ENCODE data around the gene THBS1. TPM values are rescaled to one million over a fixed set of nuclear protein-coding genes. Genes with fewer than 3 reads are reported as not detected.

The THBS1 gene
- total RNA-seq, result 37.5 TPM
- long read RNA-seq, full-length matches to known transcripts, result 6 of 36 reads
- long read RNA-seq, partial matches to known transcripts, result 27 of 36 reads
- long read RNA-seq, other reads (novel, unspliced or antisense), result 3 of 36 reads

GRCh38 chr15:39580485-39581241, at the start of gene THBS1:
TSS of gene THBS1 (plus strand) at chr15:39581079. CDS start at chr15:39581858, 779 bp downstream.
- peak; percentile 74 for ATAC-seq (ENCODE audit: poor library complexity)

DNA sequence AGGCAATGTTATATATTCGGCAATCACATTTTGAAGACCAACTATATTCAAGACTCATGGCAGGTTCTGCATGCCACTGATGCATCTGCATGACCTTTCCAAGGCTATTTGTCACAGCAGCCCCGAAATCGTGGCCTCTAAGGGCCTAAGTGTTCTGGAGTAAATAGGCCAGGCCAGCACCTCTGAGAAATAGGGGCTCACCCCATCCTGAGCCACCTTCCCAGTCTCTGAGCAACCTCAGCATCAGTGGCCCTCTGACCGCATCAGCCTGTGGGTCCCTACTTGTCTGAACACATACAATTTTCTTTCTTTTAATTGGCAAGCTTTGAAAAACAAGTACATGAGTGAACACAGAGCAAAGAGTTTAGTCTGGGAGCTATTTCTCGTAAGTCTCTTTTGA, 45.9 kb upstream of the THBS1 start:
- DNase-seq (no peak), ATAC-seq (ENCODE audit: poor library complexity) (no peak)
- intact Hi-C loops (cut with DNase I), result no loop called here

More at GRCh38 chr15:39580485-39581241, at the start of gene THBS1:
- peak; percentile 88 for DNase-seq
- intact Hi-C loops (cut with DNase I), result loop anchor here (2.0 to 10.0 kb wide), 5 partner anchors 174 to 766 kb away; no protein-coding TSS in a partner anchor

DNA sequence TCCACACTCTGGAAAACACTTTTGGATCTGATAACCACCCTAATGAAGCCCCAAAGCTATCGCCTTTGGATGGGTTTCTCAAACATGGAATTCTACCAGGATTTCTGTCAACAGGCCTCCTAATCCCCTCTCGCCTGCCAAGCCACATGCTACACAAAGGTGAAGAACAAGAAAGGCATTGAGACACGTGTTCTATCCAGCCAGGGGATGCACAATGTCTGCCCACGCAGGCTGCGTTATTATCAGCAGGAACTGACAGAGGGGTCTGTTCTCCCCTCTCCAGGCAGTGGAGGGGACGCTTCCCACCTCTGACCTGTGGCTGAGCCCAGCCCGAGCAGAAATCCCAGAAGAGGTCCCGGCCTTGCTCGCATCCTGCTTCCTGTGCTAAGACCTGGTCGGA, 45.4 kb upstream of the THBS1 start:
- intact Hi-C loops (cut with DNase I), result no loop called here
- ATAC-seq (ENCODE audit: poor library complexity) (no peak), DNase-seq (no peak)

DNA sequence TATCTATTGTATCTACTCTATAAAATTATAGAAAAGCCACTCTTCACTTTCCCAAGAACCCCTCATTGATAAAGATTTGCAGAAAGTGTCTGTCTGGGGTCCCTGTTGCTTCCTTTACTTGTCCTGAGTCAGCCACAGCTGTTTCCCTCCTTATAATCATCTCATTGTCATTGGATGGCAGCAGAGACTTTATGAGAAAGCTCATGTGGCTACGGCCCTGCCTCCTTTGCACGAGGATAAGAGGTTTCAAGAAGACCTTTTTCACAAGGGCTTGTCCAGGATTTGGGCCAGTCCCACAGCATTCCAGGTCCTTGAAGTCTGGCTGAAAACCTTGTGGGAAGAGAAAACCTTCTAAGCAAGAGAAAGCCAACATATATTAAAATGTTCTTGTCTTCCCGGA, 41.9 kb upstream of the THBS1 start:
- intact Hi-C loops (cut with DNase I), result no loop called here
- ATAC-seq (ENCODE audit: poor library complexity), result no peak
- DNase-seq, result no peak

- intact Hi-C loops (cut with DNase I), result no loop called here
- DNase-seq (no peak), ATAC-seq (ENCODE audit: poor library complexity) (no peak)
Observed at GRCh38 chr15:39539466-39539865, 41.4 kb upstream of the THBS1 start.

DNA sequence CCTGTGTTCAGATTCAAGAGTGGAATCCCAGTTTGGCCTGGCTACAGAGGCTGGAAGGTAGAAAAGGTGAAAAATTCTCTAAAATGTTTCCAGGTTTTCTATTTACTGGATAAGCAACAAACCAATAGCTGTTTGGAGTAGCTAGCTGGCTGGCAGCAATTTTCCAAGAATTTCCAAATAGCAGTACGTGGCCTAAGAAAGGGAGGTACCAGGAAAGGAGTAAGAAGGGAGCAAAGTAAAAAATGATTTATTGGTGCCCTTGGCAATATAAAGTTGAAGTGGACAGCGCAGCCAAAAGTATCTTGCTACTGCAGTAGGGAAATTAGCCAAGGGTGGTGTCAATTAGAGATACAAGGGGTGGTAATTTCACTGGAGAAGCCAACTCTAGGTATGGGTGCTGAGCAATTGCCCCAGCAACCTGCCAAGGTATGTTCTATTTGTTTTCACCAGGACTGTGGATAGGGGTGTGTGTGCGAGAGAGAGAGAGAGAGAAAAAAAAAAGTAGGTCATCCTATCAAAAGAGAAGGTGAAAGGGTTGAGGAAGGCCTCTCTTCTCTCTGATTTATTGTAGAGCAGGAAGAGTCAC, 40.8 kb upstream of the THBS1 start:
- ATAC-seq (ENCODE audit: poor library complexity) (no peak), DNase-seq (no peak)
- intact Hi-C loops (cut with DNase I), result no loop called here

GRCh38 chr15:39542385-39543065, 38.4 kb upstream of the THBS1 start:
- ATAC-seq (ENCODE audit: poor library complexity), result no peak
- no peak for DNase-seq
- intact Hi-C loops (cut with DNase I), result no loop called here

DNA sequence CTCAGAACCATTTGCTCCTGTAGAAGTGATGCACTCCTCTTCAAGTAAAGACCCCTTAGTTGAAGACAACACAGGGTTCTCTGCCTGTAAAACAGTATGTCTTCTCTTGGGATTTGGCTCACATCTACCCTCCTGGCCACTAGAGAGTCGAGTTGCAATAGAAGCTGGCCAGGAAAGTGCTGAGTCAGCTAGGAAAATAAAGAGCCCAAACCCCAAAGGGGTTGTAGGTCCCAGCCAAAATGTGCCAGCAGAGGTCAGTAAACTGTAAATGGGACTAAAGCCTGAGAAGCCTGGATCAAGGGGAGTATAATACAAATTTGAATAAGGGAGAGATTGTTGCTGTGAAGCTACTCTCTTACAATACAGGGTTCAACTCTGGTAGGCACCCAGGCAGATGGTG, 37.2 kb upstream of the THBS1 start:
- no peak for ATAC-seq (ENCODE audit: poor library complexity)
- intact Hi-C loops (cut with DNase I), result no loop called here
- DNase-seq, result no peak

DNA sequence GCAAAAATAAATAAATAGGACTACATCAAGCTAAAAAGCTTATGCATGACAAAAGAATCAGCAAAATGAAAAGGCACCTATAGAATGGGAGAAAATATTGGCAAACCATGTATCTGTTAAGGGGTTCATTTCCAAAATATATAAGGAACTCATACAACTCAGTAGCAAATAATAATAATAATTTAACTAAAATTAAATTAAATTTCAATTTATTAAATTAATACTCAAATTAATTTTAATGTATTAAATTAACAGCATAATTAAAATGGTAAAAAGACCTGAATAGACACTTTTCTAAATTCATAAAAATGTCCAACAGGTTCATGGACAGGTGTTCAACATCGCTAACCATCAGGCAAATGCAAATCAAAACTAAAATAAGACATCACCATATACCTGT, 34.0 kb upstream of the THBS1 start:
- ATAC-seq (ENCODE audit: poor library complexity), result no peak
- no peak for DNase-seq
- intact Hi-C loops (cut with DNase I), result no loop called here

DNA sequence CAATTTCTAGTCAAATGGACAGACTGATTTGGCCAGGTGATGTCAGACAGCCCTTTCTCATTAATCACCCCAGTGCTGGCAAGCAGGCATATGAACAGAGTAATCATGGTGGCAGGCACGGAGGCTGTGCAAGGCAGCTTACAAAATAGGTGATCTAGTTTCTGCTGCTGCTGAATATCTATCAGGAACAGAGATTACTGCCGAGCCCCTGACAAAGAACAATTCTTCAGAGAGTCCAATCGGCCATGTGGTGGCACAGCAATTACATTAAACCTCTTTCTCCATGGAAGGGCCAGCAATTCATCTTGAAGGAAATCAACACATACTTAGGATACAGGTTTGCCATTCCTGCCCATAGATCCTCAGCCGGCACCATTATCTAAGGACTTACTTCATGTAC, 32.3 kb upstream of the THBS1 start:
- no peak for DNase-seq
- intact Hi-C loops (cut with DNase I), result no loop called here
- ATAC-seq (ENCODE audit: poor library complexity), result no peak

- intact Hi-C loops (cut with DNase I), result no loop called here
- ATAC-seq (ENCODE audit: poor library complexity) (peak; percentile 89), DNase-seq (peak; percentile 72)
Observed at GRCh38 chr15:39549912-39550311, 31.0 kb upstream of the THBS1 start.

DNA sequence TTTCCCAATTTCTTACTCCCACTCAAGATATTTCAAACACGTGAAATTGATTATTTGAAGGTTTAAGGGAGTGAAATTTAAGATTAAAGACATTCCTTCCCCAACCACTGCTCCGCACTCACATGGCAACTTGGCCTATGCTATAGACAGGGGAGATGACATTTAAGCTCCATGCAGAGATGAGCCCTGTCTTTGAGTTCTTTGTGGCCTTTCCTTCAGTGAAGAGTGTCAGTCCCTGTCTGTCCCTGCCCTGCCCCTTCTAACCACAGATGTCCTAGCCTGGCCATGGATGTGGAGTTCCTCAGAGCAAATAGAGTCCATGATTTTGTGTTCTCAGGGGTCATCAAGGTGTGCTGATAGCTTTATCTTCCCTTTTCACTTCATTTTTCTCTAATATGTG, 29.4 kb upstream of the THBS1 start:
- intact Hi-C loops (cut with DNase I), result no loop called here
- ATAC-seq (ENCODE audit: poor library complexity), result no peak
- no peak for DNase-seq

GRCh38 chr15:39552556-39552955, 28.3 kb upstream of the THBS1 start:
- intact Hi-C loops (cut with DNase I), result no loop called here
- DNase-seq (no peak), ATAC-seq (ENCODE audit: poor library complexity) (no peak)

GRCh38 chr15:39553947-39554693, 26.8 kb upstream of the THBS1 start:
- DNase-seq, result no peak
- ATAC-seq (ENCODE audit: poor library complexity), result peak; percentile 44
- intact Hi-C loops (cut with DNase I), result no loop called here

DNA sequence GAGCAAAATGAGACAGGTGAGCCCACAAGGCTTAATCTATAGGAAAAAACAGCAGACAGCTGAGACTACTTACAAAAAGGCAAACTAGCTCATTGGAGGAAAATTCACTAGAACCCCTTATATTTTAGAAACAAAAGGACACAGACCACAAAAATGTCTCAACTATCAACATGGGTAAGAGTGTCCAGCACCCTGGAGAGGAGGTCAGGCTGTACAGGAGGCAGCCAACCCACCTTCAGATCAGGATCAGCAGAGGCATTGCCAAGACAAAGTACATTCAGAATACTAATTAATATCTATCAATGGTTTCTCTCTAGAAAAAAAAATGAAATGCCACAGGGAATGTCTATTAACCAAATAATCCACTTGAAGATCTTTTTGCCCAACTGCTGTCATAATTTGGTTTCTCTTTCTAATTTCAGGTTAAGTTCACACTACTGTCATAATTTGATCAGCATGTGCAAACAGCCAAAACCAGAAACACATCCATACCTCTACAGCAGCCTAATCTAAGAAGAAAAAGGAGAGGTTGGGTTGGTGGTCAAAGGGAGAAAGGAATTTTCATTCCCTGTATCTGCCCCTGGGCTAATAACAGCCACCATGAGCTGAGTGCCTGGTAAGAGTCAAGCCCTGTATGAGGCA, 26.0 kb upstream of the THBS1 start:
- no peak for ATAC-seq (ENCODE audit: poor library complexity)
- intact Hi-C loops (cut with DNase I), result no loop called here
- no peak for DNase-seq

GRCh38 chr15:39555885-39556284, 25.0 kb upstream of the THBS1 start:
- ATAC-seq (ENCODE audit: poor library complexity) (no peak), DNase-seq (no peak)
- intact Hi-C loops (cut with DNase I), result no loop called here

DNA sequence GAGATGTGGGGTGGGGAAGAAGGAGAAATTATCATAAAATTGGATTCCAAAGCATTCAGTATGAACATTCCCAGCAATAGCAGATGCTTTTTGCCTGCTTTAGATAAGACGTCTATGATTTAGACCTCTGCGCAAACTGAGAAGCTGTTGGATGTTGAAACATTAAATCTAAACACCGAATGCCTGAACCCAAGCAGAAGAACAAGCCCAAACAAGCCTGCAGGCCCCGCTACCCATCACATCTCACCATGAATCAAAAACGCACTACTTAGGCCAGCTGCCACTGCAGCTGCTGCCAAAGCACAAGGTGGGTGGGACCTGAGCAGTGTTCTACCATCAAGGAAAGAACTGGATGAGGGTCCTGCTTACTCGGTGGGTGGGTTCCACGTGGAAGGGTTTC, 24.4 kb upstream of the THBS1 start:
- ATAC-seq (ENCODE audit: poor library complexity), result no peak
- DNase-seq, result no peak
- intact Hi-C loops (cut with DNase I), result no loop called here

- intact Hi-C loops (cut with DNase I), result no loop called here
- no peak for DNase-seq
- no peak for ATAC-seq (ENCODE audit: poor library complexity)
Observed at GRCh38 chr15:39558421-39558820, 22.5 kb upstream of the THBS1 start.
